OCI-LY7 (cell line): ENCODE results near the gene DOCK9.

Experiments
- EZH2phosphoT487 ChIP-seq: fragments of 200-600 bp; sonication (generic); IDR thresholded peaks from 2 replicates; pipeline ENCODE4 v1.6.1; 2018; ENCODE audit warnings: low read depth, borderline replicate concordance, mild to moderate bottlenecking, mixed run types, antibody characterized with exemption, low read length, moderate library complexity, mixed read lengths
- TF ChIP-seq, protein P1 (sequence below): fragments of 200-600 bp; sonication (generic); conservative IDR thresholded peaks from 2 replicates; pipeline ENCODE4 v1.5.1; 2014; ENCODE audit warnings: mild to moderate bottlenecking, antibody characterized with exemption, low read length, moderate library complexity, mixed read lengths

DNA sequence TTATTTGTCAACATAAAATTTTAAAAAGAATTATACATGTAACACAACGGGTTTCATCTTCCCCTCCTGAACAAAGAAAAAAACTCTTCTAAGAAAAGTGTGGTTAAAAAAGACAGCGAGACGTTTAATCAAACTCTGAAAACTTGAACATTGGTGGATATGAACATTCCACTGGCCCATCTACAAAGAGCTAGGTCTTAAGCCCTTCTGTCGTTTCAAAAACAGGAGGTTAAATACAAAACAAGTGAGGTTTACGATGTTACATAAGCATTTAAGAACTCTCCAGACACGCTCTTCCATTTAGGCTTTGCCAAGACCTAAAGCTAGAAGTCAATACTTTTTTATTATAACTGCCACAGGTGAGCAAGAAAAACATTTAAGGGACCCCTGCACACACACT is 9.4 kb upstream of the DOCK9 start:
- TF ChIP-seq, protein P1, sequence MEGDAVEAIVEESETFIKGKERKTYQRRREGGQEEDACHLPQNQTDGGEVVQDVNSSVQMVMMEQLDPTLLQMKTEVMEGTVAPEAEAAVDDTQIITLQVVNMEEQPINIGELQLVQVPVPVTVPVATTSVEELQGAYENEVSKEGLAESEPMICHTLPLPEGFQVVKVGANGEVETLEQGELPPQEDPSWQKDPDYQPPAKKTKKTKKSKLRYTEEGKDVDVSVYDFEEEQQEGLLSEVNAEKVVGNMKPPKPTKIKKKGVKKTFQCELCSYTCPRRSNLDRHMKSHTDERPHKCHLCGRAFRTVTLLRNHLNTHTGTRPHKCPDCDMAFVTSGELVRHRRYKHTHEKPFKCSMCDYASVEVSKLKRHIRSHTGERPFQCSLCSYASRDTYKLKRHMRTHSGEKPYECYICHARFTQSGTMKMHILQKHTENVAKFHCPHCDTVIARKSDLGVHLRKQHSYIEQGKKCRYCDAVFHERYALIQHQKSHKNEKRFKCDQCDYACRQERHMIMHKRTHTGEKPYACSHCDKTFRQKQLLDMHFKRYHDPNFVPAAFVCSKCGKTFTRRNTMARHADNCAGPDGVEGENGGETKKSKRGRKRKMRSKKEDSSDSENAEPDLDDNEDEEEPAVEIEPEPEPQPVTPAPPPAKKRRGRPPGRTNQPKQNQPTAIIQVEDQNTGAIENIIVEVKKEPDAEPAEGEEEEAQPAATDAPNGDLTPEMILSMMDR: no peak
- TF ChIP-seq EZH2phosphoT487: no peak
